H1 (cell line): ENCODE measurements around the gene SHC1. TPM values are rescaled to one million over a fixed set of nuclear protein-coding genes. Genes with fewer than 3 reads are reported as not detected.
A peak's percentile ranks its signal among the peaks of the same experiment; 100 is the strongest.

Experiments used
- CTCF ChIA-PET: fragments of 300-600 bp; sonication (Branson Sonifier 250); formaldehyde crosslinking; loops from one replicate; lab custom pipeline; 2021; ENCODE audit not compliant: partially characterized antibody; lab: Charles Lee
- POLR2A ChIA-PET: fragments of 300-600 bp; sonication (Branson Sonifier 250); formaldehyde crosslinking; loops from one replicate; lab custom pipeline; 2021; ENCODE audit warnings: inconsistent platforms; ENCODE audit not compliant: partially characterized antibody; lab: Charles Lee
- DNase-seq, 2 experiments: peaks; one replicate each; pipeline versions ENCODE4 v3.0.0 to v3.0.0-alpha.2; 2010 to 2022; ENCODE audit warnings: low spot score in 2 of 2, low read depth in 1 of 2, mixed read lengths in 1 of 2
- FAIRE-seq: peaks from 2 replicates; lab custom pipeline; 2011; peaks lifted over from hg19 to GRCh38; lab: Jason Lieb, UNC
- H2AFZ ChIP-seq: 2 replicates; pipeline ENCODE4 v1.8.1; 2012; ENCODE audit warnings: low read length, inconsistent platforms
- H2AK5ac ChIP-seq: 2 replicates; pipeline ENCODE4 v1.6.1; 2013; ENCODE audit warnings: low read depth, low read length
- H2BK120ac ChIP-seq: replicated peaks from 2 replicates; pipeline ENCODE3; 2013; ENCODE audit warnings: low read depth, low read length, inconsistent platforms
- H2BK12ac ChIP-seq: 2 replicates; pipeline ENCODE4 v1.6.1; 2013; ENCODE audit warnings: low read depth, low read length
- H2BK15ac ChIP-seq: 2 replicates; pipeline ENCODE4 v1.6.1; 2013; ENCODE audit warnings: low read length
- H2BK20ac ChIP-seq: 2 replicates; pipeline ENCODE4 v1.6.1; 2013; ENCODE audit warnings: low read length
- H2BK5ac ChIP-seq: 2 replicates; pipeline ENCODE4 v1.6.1; 2013; ENCODE audit warnings: low read depth, low read length
- H3K14ac ChIP-seq: 2 replicates; pipeline ENCODE4 v1.6.1; 2013; ENCODE audit warnings: inconsistent platforms; ENCODE audit not compliant: insufficient read length
- H3K18ac ChIP-seq: 2 replicates; pipeline ENCODE4 v1.6.1; 2013; ENCODE audit warnings: low read length; ENCODE audit errors: extremely low read depth
- H3K23ac ChIP-seq: 2 replicates; pipeline ENCODE4 v1.6.1; 2013; ENCODE audit warnings: inconsistent platforms; ENCODE audit not compliant: insufficient read length
- H3K23me2 ChIP-seq: 2 replicates; pipeline ENCODE4 v1.6.1; 2013; ENCODE audit warnings: low read depth, low read length
- H3K27ac ChIP-seq: 2 replicates; pipeline ENCODE4 v1.6.1; 2011; ENCODE audit warnings: low read depth, low read length, inconsistent platforms
- H3K27me3 ChIP-seq, 4 experiments: replicated peaks in 1 of 4; 1 replicate in 1 of 4; 2 replicates in 3 of 4; pipeline versions ENCODE4 v1.6.1 to v1.8.1; 2011 to 2013; ENCODE audit warnings: low read length in 3 of 4, mild to moderate bottlenecking in 3 of 4, inconsistent platforms in 2 of 4, mixed read lengths in 2 of 4, moderate library complexity in 1 of 4; ENCODE audit not compliant: control insufficient read depth in 3 of 4, insufficient read depth in 3 of 4; ENCODE audit errors: extremely low read depth in 1 of 4
- H3K36me3 ChIP-seq, 4 experiments: 2 replicates each; pipeline versions ENCODE4 v1.6.1 to v1.8.1; 2011 to 2013; ENCODE audit warnings: mild to moderate bottlenecking in 4 of 4, low read length in 3 of 4, moderate library complexity in 2 of 4, control low read depth in 1 of 4, inconsistent platforms in 1 of 4; ENCODE audit not compliant: insufficient read depth in 4 of 4, control insufficient read depth in 2 of 4
- H3K4ac ChIP-seq: replicated peaks from 2 replicates; pipeline ENCODE3; 2013; ENCODE audit warnings: low read length, low read depth, mixed read lengths, inconsistent platforms; ENCODE audit not compliant: insufficient read length
- H3K4me1 ChIP-seq, 4 experiments: replicated peaks in 1 of 4; 1 replicate in 1 of 4; 2 replicates in 3 of 4; pipeline versions ENCODE4 v1.6.1 to v1.8.1; 2011 to 2013; ENCODE audit warnings: low read length in 3 of 4, inconsistent platforms in 2 of 4, mixed read lengths in 1 of 4; ENCODE audit not compliant: insufficient read depth in 4 of 4, control insufficient read depth in 3 of 4
- H3K4me2 ChIP-seq, 2 experiments: 2 replicates each; pipeline versions ENCODE4 v1.6.1 to v1.8.1; 2011 to 2013; ENCODE audit warnings: low read depth in 2 of 2, low read length in 2 of 2, control low read depth in 1 of 2, inconsistent platforms in 1 of 2, mild to moderate bottlenecking in 1 of 2; ENCODE audit not compliant: insufficient read depth in 1 of 2
- H3K4me3 ChIP-seq, 4 experiments: fragments of 200-600, 300-600 bp in 1 of 4; sonication (generic), shearing (Covaris generic), sonication (Bioruptor Twin) in 1 of 4; 2 replicates each; pipeline versions ENCODE4 v1.5.1 to v1.8.1; 2011 to 2016; ENCODE audit warnings: low read length in 4 of 4, low read depth in 3 of 4, control low read depth in 2 of 4, inconsistent platforms in 2 of 4, mild to moderate bottlenecking in 2 of 4, mixed read lengths in 1 of 4, moderate library complexity in 1 of 4; ENCODE audit not compliant: insufficient read depth in 2 of 4; ENCODE audit errors: extremely low read depth in 1 of 4
- H3K56ac ChIP-seq: replicated peaks from 2 replicates; pipeline ENCODE3; 2013; ENCODE audit warnings: low read depth, mild to moderate bottlenecking, mixed read lengths, low read length, inconsistent platforms; ENCODE audit not compliant: insufficient read length
- H3K79me1 ChIP-seq: 2 replicates; pipeline ENCODE4 v1.6.1; 2013; ENCODE audit warnings: low read depth, low read length, control low read depth
- H3K79me2 ChIP-seq, 2 experiments: 2 replicates each; pipeline versions ENCODE4 v1.6.1 to v1.8.1; 2012 to 2013; ENCODE audit warnings: low read length in 2 of 2, mild to moderate bottlenecking in 2 of 2, inconsistent platforms in 1 of 2; ENCODE audit not compliant: insufficient read depth in 2 of 2, control insufficient read depth in 1 of 2
- H3K9ac ChIP-seq, 4 experiments: replicated peaks in 1 of 4; 1 replicate in 1 of 4; 2 replicates in 3 of 4; pipeline versions ENCODE4 v1.6.1 to v1.8.1; 2011 to 2013; ENCODE audit warnings: low read depth in 3 of 4, low read length in 3 of 4, control low read depth in 2 of 4, mild to moderate bottlenecking in 2 of 4, moderate library complexity in 2 of 4, inconsistent platforms in 1 of 4; ENCODE audit errors: extremely low read depth in 1 of 4
- H3K9me3 ChIP-seq, 2 experiments: 2 replicates each; pipeline versions ENCODE4 v1.6.1 to v1.8.1; 2012 to 2013; ENCODE audit warnings: mild to moderate bottlenecking in 2 of 2, moderate library complexity in 2 of 2, control low read depth in 1 of 2, inconsistent platforms in 1 of 2, low read depth in 1 of 2, low read length in 1 of 2, mixed read lengths in 1 of 2; ENCODE audit not compliant: insufficient read depth in 2 of 2
- H4K20me1 ChIP-seq, 2 experiments: replicated peaks in 1 of 2; 2 replicates each; pipeline versions ENCODE3 to v1.8.1; 2011 to 2013; ENCODE audit warnings: inconsistent platforms in 2 of 2, low read length in 2 of 2, mild to moderate bottlenecking in 1 of 2; ENCODE audit not compliant: insufficient read depth in 2 of 2, control insufficient read depth in 1 of 2
- H4K5ac ChIP-seq: 2 replicates; pipeline ENCODE4 v1.6.1; 2013; ENCODE audit warnings: low read length, low read depth, mixed read lengths, inconsistent platforms; ENCODE audit not compliant: insufficient read length
- H4K8ac ChIP-seq: 2 replicates; pipeline ENCODE4 v1.8.0; 2013; ENCODE audit warnings: mild to moderate bottlenecking, moderate library complexity, low read length, inconsistent platforms; ENCODE audit not compliant: insufficient read depth; ENCODE audit errors: extremely low read depth
- H4K91ac ChIP-seq: replicated peaks from 2 replicates; pipeline ENCODE3; 2013; ENCODE audit warnings: low read length, mixed read lengths, inconsistent platforms; ENCODE audit not compliant: insufficient read length
- WGBS, 2 experiments: shearing (Covaris generic) in 1 of 2; methylation state at CpG; one replicate each; pipeline versions ENCODE4 v1.1.6 to v1.1.7; 2013 to 2015; ENCODE audit warnings: low lambda C conversion rate in 2 of 2, mixed read lengths in 2 of 2, inconsistent platforms in 1 of 2, low coverage in 1 of 2, missing lambda C conversion rate in 1 of 2; ENCODE audit not compliant: insufficient replicate concordance in 2 of 2, insufficient coverage in 1 of 2, insufficient read length in 1 of 2; ENCODE audit errors: extremely low coverage in 1 of 2, missing lambda C conversion rate in 1 of 2; 5-methylcytosine and 5-hydroxymethylcytosine counted together
- polyA plus RNA-seq, 7 experiments: library from polyadenylated mRNA; depleted of rRNA in 3 of 7; stranded (reverse) in 5 of 7; unstranded in 2 of 7; fragments of >200 nt in 5 of 7; fragments of 200-250 nt in 2 of 7; gene quantifications; 1 replicate in 5 of 7; 2 replicates in 1 of 7; 4 replicates in 1 of 7; pipeline versions ENCODE4 v1.2.1 to v1.2.3, GENCODE V29; 2011 to 2013; ENCODE audit warnings: missing spikeins in 2 of 7, mixed read lengths in 2 of 7
- total RNA-seq: library from RNA; stranded (reverse); fragmentation: NEBNext Ultra II Directional; extraction: Animal tissue kit (Norgen Biotek cat#: 25700); gene quantifications from 2 replicates; pipeline ENCODE4 v1.2.1, GENCODE V29; 2021

Gene SHC1
- total and polyA plus RNA-seq, 2 of the 8 experiments (the other 6 are each of a cell fraction or from before 2014, with no cell fraction given), result 177 to 212 TPM

- peaks cover 1 to 8% of the 10 kb centered on the region in 2 experiments for H4K20me1 ChIP-seq
- no peak within 1 kb of the TSS for H2AFZ ChIP-seq
- no peaks in the 10 kb centered on the region for H3K9me3 ChIP-seq
- peaks cover 4% of the 10 kb centered on the region for H3K79me1 ChIP-seq
- no peak for FAIRE-seq
- peaks cover 0 to 13% of the 10 kb centered on the region in 2 experiments; a peak in 3 of 4 replicates for H3K79me2 ChIP-seq
- peak within 1 kb of the TSS; percentile 91 for H3K56ac ChIP-seq
- H3K27ac ChIP-seq, result peak within 1 kb of the TSS; percentile 99
- H3K23me2 ChIP-seq, result peaks cover under 1% of the 10 kb centered on the region
- H2BK20ac ChIP-seq, result no peak within 1 kb of the TSS
- H3K4ac ChIP-seq, result no peak within 1 kb of the TSS
- peaks cover 16 to 37% (median 32%) of the 10 kb centered on the region in 4 experiments for H3K36me3 ChIP-seq
- peak within 1 kb of the TSS; percentile 98 for H2BK12ac ChIP-seq
- peak within 1 kb of the TSS; percentile 99 for H4K91ac ChIP-seq
- peak within 1 kb of the TSS; percentile 52 to 96 (median 94) for H3K9ac ChIP-seq
- H3K4me3 ChIP-seq, result peak within 1 kb of the TSS; percentile 50 to 84 (median 54)
- ChIA-PET POLR2A (interaction anchor here (0.9 to 18.6 kb wide), 11 partner anchors 9 to 393 kb away, joined by 3 to 662 read pairs (median 4); partner anchors contain the start of genes CHRNB2, CKS1B, FLAD1 and LENEP), CTCF (interaction anchor here (0.6 to 8.2 kb wide), 11 partner anchors 9 to 774 kb away, joined by 3 to 113 read pairs (median 4); partner anchors contain the start of genes ADAM15, LENEP and SHC1)
- peak in 1 of 2 experiments; percentile 91 for DNase-seq
- no peak within 1 kb of the TSS for H3K23ac ChIP-seq
- peak within 1 kb of the TSS; percentile 67 to 81 for H3K4me2 ChIP-seq
- H3K27me3 ChIP-seq, result no peaks in the 10 kb centered on the region; a peak in 1 of 7 replicates
- H3K4me1 ChIP-seq, result peaks cover 4 to 11% (median 6%) of the 10 kb centered on the region in 4 experiments
- H2BK15ac ChIP-seq, result peak within 1 kb of the TSS; percentile 99; the same call in 1 of the 2 replicates
- 2% methylated on average over 36 of the region's 93 CpGs; no CpG with 5 or more reads in 1 of the 2 experiments for WGBS, 2 experiments
- H2AK5ac ChIP-seq, result no peak within 1 kb of the TSS
- H3K14ac ChIP-seq, result no peak within 1 kb of the TSS
- peak within 1 kb of the TSS; percentile 98 for H2BK5ac ChIP-seq
- H3K18ac ChIP-seq, result peak within 1 kb of the TSS; percentile 97
- no peak within 1 kb of the TSS for H2BK120ac ChIP-seq
- H4K8ac ChIP-seq, result peak within 1 kb of the TSS; percentile 98
- peak within 1 kb of the TSS; percentile 97 for H4K5ac ChIP-seq
Measured at GRCh38 chr1:154961207-154962155, 9.1 kb downstream of the SHC1 start, which contains the start of gene PYGO2. TSS of gene PYGO2 (minus strand) at chr1:154961782. CDS start at chr1:154961576, 206 bp downstream.
